Measurements from ENCODE around the gene IL18R1. TPM values are rescaled to one million over a fixed set of nuclear protein-coding genes. Genes with fewer than 3 reads are reported as not detected.

Gene IL18R1
- total and polyA plus RNA-seq, 9 donors: 0.30 to 1.1 (median 0.53) TPM

DNA sequence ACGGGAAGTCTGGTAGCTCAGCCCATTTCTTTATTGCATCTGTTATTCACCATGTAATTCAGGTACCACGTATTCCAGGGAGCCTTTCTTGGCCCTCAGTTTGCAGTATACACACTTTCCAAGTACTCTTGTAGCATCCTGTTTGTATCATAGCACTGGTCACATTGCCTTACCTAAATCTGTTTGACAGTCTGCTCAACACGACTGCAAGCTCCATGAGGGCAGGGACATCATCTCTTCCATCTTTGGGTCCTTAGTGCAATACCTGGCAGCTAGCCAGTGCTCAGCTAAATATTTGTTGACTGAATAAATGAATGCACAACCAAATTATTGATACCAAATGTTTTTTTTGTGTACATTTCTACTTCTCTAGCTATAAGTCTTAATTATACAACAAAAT lies 11.2 kb upstream of the IL18R1 start:
- 80% methylated on average over 2 of the region's 3 CpGs for WGBS (ENCODE audit: insufficient coverage)
- Histone ChIP-seq H3K9me3 (replicated peaks; ENCODE audit: control insufficient read depth, low read depth, low read length) (no peaks in the 10 kb centered on the region), H3K36me3 (ENCODE audit: control insufficient read depth, insufficient read depth, low read length) (no peaks in the 10 kb centered on the region), H3K4me3 (ENCODE audit: low read length) (no peak overlapping the region), H3K27ac (ENCODE audit: low read length) (no peak overlapping the region), H3K4me1 (ENCODE audit: control insufficient read depth, insufficient read depth, low read length) (no peaks in the 10 kb centered on the region), H3K27me3 (ENCODE audit: control insufficient read depth, insufficient read depth, low read length) (peaks cover 2% of the 10 kb centered on the region)
- DNase-seq: no peak

DNA sequence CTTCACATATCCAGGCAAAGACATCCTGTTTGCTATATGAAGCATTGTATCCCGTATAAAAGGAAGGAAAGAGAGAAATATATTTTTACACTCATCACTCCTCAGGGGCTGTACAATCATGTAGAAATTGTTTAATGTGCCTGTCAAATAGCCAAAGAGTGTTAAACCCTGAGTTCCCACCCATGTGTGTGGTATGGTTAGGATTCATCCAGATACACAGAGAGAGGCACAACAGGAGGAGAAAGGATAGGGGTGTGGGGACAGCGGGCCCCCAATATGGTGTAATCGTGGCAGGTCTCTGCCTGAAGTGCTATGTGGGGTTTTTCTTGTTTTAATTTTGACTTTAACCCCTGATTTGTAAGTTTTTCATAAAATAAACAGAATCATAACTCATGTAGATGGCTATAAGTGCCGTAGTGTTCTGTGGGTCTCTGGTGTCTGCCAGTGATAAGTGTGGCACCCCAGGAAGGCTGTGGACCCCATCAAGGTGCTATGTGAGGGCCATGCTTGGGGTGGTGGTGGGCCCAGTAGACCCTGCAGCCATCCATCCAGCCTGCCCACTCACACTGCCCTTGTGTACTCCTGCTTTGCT lies 10.2 kb upstream of the IL18R1 start:
- no peaks in the 10 kb centered on the region for H3K4me1 ChIP-seq (ENCODE audit: control insufficient read depth, insufficient read depth, low read length)

GRCh38 chr2:102346381-102347130 lies 9.0 kb upstream of the IL18R1 start:
- Histone ChIP-seq H3K27ac (ENCODE audit: low read length) (no peak overlapping the region), H3K9me3 (replicated peaks; ENCODE audit: control insufficient read depth, low read depth, low read length) (no peaks in the 10 kb centered on the region), H3K4me3 (ENCODE audit: low read length) (no peak overlapping the region), H3K4me1 (ENCODE audit: control insufficient read depth, insufficient read depth, low read length) (no peaks in the 10 kb centered on the region), H3K36me3 (ENCODE audit: control insufficient read depth, insufficient read depth, low read length) (no peaks in the 10 kb centered on the region), H3K27me3 (ENCODE audit: control insufficient read depth, insufficient read depth, low read length) (peaks cover 2% of the 10 kb centered on the region)
- WGBS (ENCODE audit: insufficient coverage): 88% methylated on average over 1 of the region's 7 CpGs
- DNase-seq: no peak

More for the DNA sequence above, 10.2 kb upstream of the IL18R1 start:
- peaks cover 2% of the 10 kb centered on the region for H3K27me3 ChIP-seq (ENCODE audit: control insufficient read depth, insufficient read depth, low read length)
- H3K36me3 ChIP-seq (ENCODE audit: control insufficient read depth, insufficient read depth, low read length): no peaks in the 10 kb centered on the region
- WGBS (ENCODE audit: insufficient coverage): no CpG with 5 or more reads among the region's 4 CpGs
- no peak for DNase-seq
- no peak overlapping the region for H3K4me3 ChIP-seq (ENCODE audit: low read length)
- H3K9me3 ChIP-seq (replicated peaks; ENCODE audit: control insufficient read depth, low read depth, low read length): no peaks in the 10 kb centered on the region
- no peak overlapping the region for H3K27ac ChIP-seq (ENCODE audit: low read length)

- Histone ChIP-seq H3K27ac (ENCODE audit: low read length) (no peak overlapping the region), H3K9me3 (replicated peaks; ENCODE audit: control insufficient read depth, low read depth, low read length) (no peaks in the 10 kb centered on the region), H3K36me3 (ENCODE audit: control insufficient read depth, insufficient read depth, low read length) (no peaks in the 10 kb centered on the region), H3K4me3 (ENCODE audit: low read length) (no peak overlapping the region), H3K4me1 (ENCODE audit: control insufficient read depth, insufficient read depth, low read length) (no peaks in the 10 kb centered on the region), H3K27me3 (ENCODE audit: control insufficient read depth, insufficient read depth, low read length) (peaks cover 2% of the 10 kb centered on the region)
- WGBS (ENCODE audit: insufficient coverage): no CpG with 5 or more reads among the region's 1 CpG
- no peak for DNase-seq
Observed at GRCh38 chr2:102350137-102350793, 5.3 kb upstream of the IL18R1 start.

- Histone ChIP-seq H3K4me3 (ENCODE audit: low read length) (peak overlapping the region; percentile 67), H3K27ac (ENCODE audit: low read length) (no peak overlapping the region)
Observed at GRCh38 chr2:102356381-102356712, 751 bp downstream of the IL18R1 start.

GRCh38 chr2:102356741-102357140 lies 1.1 kb downstream of the IL18R1 start:
- Histone ChIP-seq H3K36me3 (ENCODE audit: control insufficient read depth, insufficient read depth, low read length) (no peaks in the 10 kb centered on the region), H3K27me3 (ENCODE audit: control insufficient read depth, insufficient read depth, low read length) (peaks cover 7% of the 10 kb centered on the region), H3K9me3 (replicated peaks; ENCODE audit: control insufficient read depth, low read depth, low read length) (no peaks in the 10 kb centered on the region), H3K4me1 (ENCODE audit: control insufficient read depth, insufficient read depth, low read length) (peaks cover 3% of the 10 kb centered on the region), H3K27ac (ENCODE audit: low read length) (no peak overlapping the region), H3K4me3 (ENCODE audit: low read length) (no peak overlapping the region)
- DNase-seq: no peak
- 83% methylated on average over 1 of the region's 2 CpGs for WGBS (ENCODE audit: insufficient coverage)

More at GRCh38 chr2:102356381-102356712, 751 bp downstream of the IL18R1 start:
- Histone ChIP-seq H3K27me3 (ENCODE audit: control insufficient read depth, insufficient read depth, low read length) (peaks cover 7% of the 10 kb centered on the region), H3K4me1 (ENCODE audit: control insufficient read depth, insufficient read depth, low read length) (peaks cover 3% of the 10 kb centered on the region), H3K9me3 (replicated peaks; ENCODE audit: control insufficient read depth, low read depth, low read length) (no peaks in the 10 kb centered on the region), H3K36me3 (ENCODE audit: control insufficient read depth, insufficient read depth, low read length) (no peaks in the 10 kb centered on the region)
- no CpG with 5 or more reads among the region's 7 CpGs for WGBS (ENCODE audit: insufficient coverage)
- no peak for DNase-seq

- Histone ChIP-seq H3K36me3 (ENCODE audit: control insufficient read depth, insufficient read depth, low read length) (no peaks in the 10 kb centered on the region), H3K9me3 (replicated peaks; ENCODE audit: control insufficient read depth, low read depth, low read length) (no peaks in the 10 kb centered on the region), H3K4me3 (ENCODE audit: low read length) (no peak overlapping the region), H3K4me1 (ENCODE audit: control insufficient read depth, insufficient read depth, low read length) (peaks cover 3% of the 10 kb centered on the region), H3K27me3 (ENCODE audit: control insufficient read depth, insufficient read depth, low read length) (peaks cover 7% of the 10 kb centered on the region), H3K27ac (ENCODE audit: low read length) (no peak overlapping the region)
- WGBS (ENCODE audit: insufficient coverage): no CpG with 5 or more reads among the region's 2 CpGs
- no peak for DNase-seq
Observed at GRCh38 chr2:102357937-102358336, 2.3 kb downstream of the IL18R1 start.

DNA sequence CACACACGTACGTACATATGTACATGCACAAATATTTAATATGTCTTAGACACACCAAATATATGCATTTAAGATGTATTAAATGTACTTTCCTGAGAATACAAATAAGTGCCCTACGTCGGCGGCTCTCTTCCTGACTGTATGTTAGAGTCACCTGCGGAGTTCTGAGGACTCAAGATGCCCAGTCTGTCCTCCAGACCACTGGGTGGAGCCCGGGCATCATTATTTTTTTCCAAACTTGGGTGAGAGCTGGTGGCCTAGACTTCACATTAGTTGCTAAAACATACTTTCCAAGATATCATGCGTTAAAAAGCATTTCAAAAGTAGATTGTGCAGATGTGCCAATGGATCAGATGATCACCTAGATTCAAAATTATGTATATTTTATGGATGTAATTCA lies 2.9 kb downstream of the IL18R1 start:
- no peak for DNase-seq
- Histone ChIP-seq H3K27ac (ENCODE audit: low read length) (no peak overlapping the region), H3K9me3 (replicated peaks; ENCODE audit: control insufficient read depth, low read depth, low read length) (no peaks in the 10 kb centered on the region), H3K4me1 (ENCODE audit: control insufficient read depth, insufficient read depth, low read length) (peaks cover 3% of the 10 kb centered on the region), H3K27me3 (ENCODE audit: control insufficient read depth, insufficient read depth, low read length) (peaks cover 7% of the 10 kb centered on the region), H3K4me3 (ENCODE audit: low read length) (no peak overlapping the region), H3K36me3 (ENCODE audit: control insufficient read depth, insufficient read depth, low read length) (no peaks in the 10 kb centered on the region)
- 100% methylated on average over 1 of the region's 8 CpGs for WGBS (ENCODE audit: insufficient coverage)

DNA sequence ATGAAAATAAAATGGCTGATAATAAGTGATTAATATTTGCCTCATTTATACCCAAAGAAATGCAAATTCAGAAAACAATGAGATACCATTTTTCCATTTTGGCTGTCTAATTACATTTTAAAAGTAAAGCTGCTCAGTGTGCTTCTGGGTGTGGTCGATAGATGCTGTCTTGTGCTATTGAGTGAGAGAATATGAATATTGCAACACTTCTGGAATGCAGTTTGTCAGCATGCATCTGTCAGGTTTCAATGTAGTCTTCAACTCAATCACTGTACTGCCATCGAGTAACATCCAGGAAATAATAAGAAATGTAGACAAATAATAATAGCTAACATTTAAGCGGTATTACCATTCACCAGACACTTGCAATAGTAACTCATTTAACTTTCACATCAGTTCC lies 3.9 kb downstream of the IL18R1 start:
- H3K4me3 ChIP-seq (ENCODE audit: low read length): no peak overlapping the region
- peaks cover 7% of the 10 kb centered on the region for H3K27me3 ChIP-seq (ENCODE audit: control insufficient read depth, insufficient read depth, low read length)
- no peaks in the 10 kb centered on the region for H3K36me3 ChIP-seq (ENCODE audit: control insufficient read depth, insufficient read depth, low read length)
- peaks cover 3% of the 10 kb centered on the region for H3K4me1 ChIP-seq (ENCODE audit: control insufficient read depth, insufficient read depth, low read length)
- H3K27ac ChIP-seq (ENCODE audit: low read length): no peak overlapping the region
- DNase-seq: no peak
- no CpG with 5 or more reads among the region's 3 CpGs for WGBS (ENCODE audit: insufficient coverage)
- H3K9me3 ChIP-seq (replicated peaks; ENCODE audit: control insufficient read depth, low read depth, low read length): no peaks in the 10 kb centered on the region

DNA sequence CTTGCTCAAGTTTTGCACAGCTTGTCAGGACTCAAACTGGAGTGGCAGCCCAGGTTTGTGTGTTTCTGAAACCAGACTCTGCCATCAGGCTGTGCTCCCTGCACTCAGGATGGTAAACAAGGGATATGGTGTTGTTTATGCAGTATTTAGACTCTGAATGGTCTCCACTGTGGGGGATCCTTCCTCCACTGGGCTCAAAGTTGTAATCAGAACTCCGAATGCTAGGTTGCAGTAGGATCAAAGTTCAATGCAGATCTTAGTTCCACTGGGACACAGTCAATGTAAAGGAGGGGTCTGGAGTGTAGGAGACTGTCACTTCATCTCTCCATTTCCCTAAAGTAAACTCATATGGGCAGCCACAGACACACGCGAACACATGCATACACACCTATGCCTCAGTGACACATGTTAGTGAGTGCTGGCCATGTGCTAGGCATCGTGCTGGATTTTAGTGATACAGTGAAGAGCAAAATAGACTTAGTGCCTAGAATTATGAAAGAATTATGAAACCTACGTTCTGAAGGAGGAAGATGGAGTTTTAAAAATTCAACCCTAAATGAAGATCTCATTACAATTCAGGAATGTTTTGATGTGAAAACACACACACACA lies 6.1 kb downstream of the IL18R1 start:
- no peaks in the 10 kb centered on the region for H3K27me3 ChIP-seq (ENCODE audit: control insufficient read depth, insufficient read depth, low read length)
- no peak for DNase-seq
- H3K36me3 ChIP-seq (ENCODE audit: control insufficient read depth, insufficient read depth, low read length): no peaks in the 10 kb centered on the region
- no peak overlapping the region for H3K4me3 ChIP-seq (ENCODE audit: low read length)
- H3K27ac ChIP-seq (ENCODE audit: low read length): no peak overlapping the region
- no peaks in the 10 kb centered on the region for H3K4me1 ChIP-seq (ENCODE audit: control insufficient read depth, insufficient read depth, low read length)
- no CpG with 5 or more reads among the region's 5 CpGs for WGBS (ENCODE audit: insufficient coverage)
- peaks cover 13% of the 10 kb centered on the region for H3K9me3 ChIP-seq (replicated peaks; ENCODE audit: control insufficient read depth, low read depth, low read length)

Measured in muscle of leg (tissue), 11 donors.